ENCODE data around the gene ANKRD63. TPM values are rescaled to one million over a fixed set of nuclear protein-coding genes. Genes with fewer than 3 reads are reported as not detected.

ANKRD63 gene
- total RNA-seq, 1 experiment from 2014 or later = 2.5 TPM

- BruUV-seq (replicated peaks) = no TSS peak
- TF ChIP-seq CTCF (conservative IDR thresholded peaks at IDR 0.05; ENCODE audit: low read depth, low read length) (no peak), EZH2 (IDR thresholded peaks at IDR 0.05; ENCODE audit: borderline replicate concordance, low read depth, low read length, poor library complexity, severe bottlenecking) (no peak)
- no peak overlapping the region for H3K4me3 ChIP-seq (ENCODE audit: low read depth, low read length, poor library complexity, severe bottlenecking)
- no peak for DNase-seq (ENCODE audit: low spot score)
- no peak overlapping the region for H3K27ac ChIP-seq (ENCODE audit: low read depth, low read length, poor library complexity, severe bottlenecking)
- peaks cover 10% of the 10 kb centered on the region for H3K4me1 ChIP-seq (ENCODE audit: insufficient read depth, low read length, poor library complexity, severe bottlenecking)
- H3K27me3 ChIP-seq (replicated peaks; ENCODE audit: insufficient read depth, low read depth, low read length, poor library complexity) = no peaks in the 10 kb centered on the region
- ChIA-PET CTCF (no interaction called here), POLR2A (ENCODE audit: low non-redundant PET) (no interaction called here)
- H3K9me3 ChIP-seq (ENCODE audit: low read depth, low read length, poor library complexity, severe bottlenecking) = no peaks in the 10 kb centered on the region
- H3K36me3 ChIP-seq (ENCODE audit: insufficient read depth, low read length, poor library complexity, severe bottlenecking) = no peaks in the 10 kb centered on the region
- intact Hi-C loops (cut with micrococcal nuclease; ENCODE audit: unreplicated experiment) = no loop called here
Measured at GRCh38 chr15:40252141-40252437, 30.8 kb downstream of the ANKRD63 start.

- ChIA-PET POLR2A (ENCODE audit: low non-redundant PET) (no interaction called here), CTCF (no interaction called here)
- TF ChIP-seq EZH2 (IDR thresholded peaks at IDR 0.05; ENCODE audit: borderline replicate concordance, low read depth, low read length, poor library complexity, severe bottlenecking) (no peak), CTCF (conservative IDR thresholded peaks at IDR 0.05; ENCODE audit: low read depth, low read length) (no peak)
- Histone ChIP-seq H3K4me3 (ENCODE audit: low read depth, low read length, poor library complexity, severe bottlenecking) (no peak overlapping the region), H3K4me1 (ENCODE audit: insufficient read depth, low read length, poor library complexity, severe bottlenecking) (peaks cover 10% of the 10 kb centered on the region), H3K9me3 (ENCODE audit: low read depth, low read length, poor library complexity, severe bottlenecking) (no peaks in the 10 kb centered on the region), H3K36me3 (ENCODE audit: insufficient read depth, low read length, poor library complexity, severe bottlenecking) (no peaks in the 10 kb centered on the region), H3K27me3 (replicated peaks; ENCODE audit: insufficient read depth, low read depth, low read length, poor library complexity) (no peaks in the 10 kb centered on the region), H3K27ac (ENCODE audit: low read depth, low read length, poor library complexity, severe bottlenecking) (no peak overlapping the region)
- no TSS peak for BruUV-seq (replicated peaks)
- intact Hi-C loops (cut with micrococcal nuclease; ENCODE audit: unreplicated experiment) = no loop called here
- no peak for DNase-seq (ENCODE audit: low spot score)
Measured at GRCh38 chr15:40251486-40252140, 31.3 kb downstream of the ANKRD63 start.

DNA sequence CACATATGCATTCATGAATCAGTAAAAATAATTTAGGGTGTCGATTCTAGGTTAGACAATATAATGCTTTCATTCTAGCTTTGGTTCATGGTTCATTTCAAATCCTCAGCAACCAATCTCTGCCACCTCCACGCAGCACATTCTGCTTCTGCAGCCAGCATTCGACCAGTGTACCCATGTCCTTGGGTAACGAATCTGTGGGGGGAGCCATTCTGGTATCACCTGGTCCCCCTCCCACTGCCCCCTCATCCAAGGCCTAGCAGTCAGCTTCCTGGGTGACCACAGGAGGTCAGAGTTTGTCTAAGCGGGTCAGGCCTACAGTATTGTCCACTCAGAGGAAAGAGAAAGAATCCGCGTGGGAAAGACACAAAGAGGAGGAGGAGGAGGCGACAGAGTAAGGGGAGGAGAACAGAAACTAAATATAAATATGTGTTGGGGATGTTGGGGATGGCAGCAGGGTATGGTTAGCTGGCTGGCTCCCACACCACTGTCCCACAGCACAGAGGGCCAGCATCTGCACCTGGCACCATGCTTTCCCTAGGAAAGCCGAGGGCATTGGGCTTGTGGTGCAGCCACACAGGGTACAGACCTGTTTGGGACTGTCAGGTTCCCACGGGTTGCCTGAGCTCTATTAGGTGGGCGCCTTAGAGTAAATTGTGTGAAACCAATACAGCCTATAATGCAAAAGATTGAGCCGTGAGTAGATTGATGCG lies 31.9 kb downstream of the ANKRD63 start:
- BruUV-seq (replicated peaks) = no TSS peak
- Histone ChIP-seq H3K4me3 (ENCODE audit: low read depth, low read length, poor library complexity, severe bottlenecking) (no peak overlapping the region), H3K36me3 (ENCODE audit: insufficient read depth, low read length, poor library complexity, severe bottlenecking) (no peaks in the 10 kb centered on the region), H3K9me3 (ENCODE audit: low read depth, low read length, poor library complexity, severe bottlenecking) (no peaks in the 10 kb centered on the region), H3K4me1 (ENCODE audit: insufficient read depth, low read length, poor library complexity, severe bottlenecking) (peaks cover 10% of the 10 kb centered on the region), H3K27me3 (replicated peaks; ENCODE audit: insufficient read depth, low read depth, low read length, poor library complexity) (no peaks in the 10 kb centered on the region), H3K27ac (ENCODE audit: low read depth, low read length, poor library complexity, severe bottlenecking) (no peak overlapping the region)
- TF ChIP-seq EZH2 (IDR thresholded peaks at IDR 0.05; ENCODE audit: borderline replicate concordance, low read depth, low read length, poor library complexity, severe bottlenecking) (no peak), CTCF (conservative IDR thresholded peaks at IDR 0.05; ENCODE audit: low read depth, low read length) (no peak)
- intact Hi-C loops (cut with micrococcal nuclease; ENCODE audit: unreplicated experiment) = no loop called here
- CTCF ChIA-PET = no interaction called here
- POLR2A ChIA-PET (ENCODE audit: low non-redundant PET) = no interaction called here
- no peak for DNase-seq (ENCODE audit: low spot score)

All from A673 (cell line).